ENCODE results near the gene UBAP1L. TPM values are rescaled to one million over a fixed set of nuclear protein-coding genes. Genes with fewer than 3 reads are reported as not detected.
"Not testable (repeated sequence)": the region's sequence is repeated elsewhere in the genome, so short reads cannot be mapped to it uniquely, and the experiment has no call there.

The UBAP1L gene
- 1 to 10 TPM; 5.2 to 6.3 TPM for total RNA-seq

DNA sequence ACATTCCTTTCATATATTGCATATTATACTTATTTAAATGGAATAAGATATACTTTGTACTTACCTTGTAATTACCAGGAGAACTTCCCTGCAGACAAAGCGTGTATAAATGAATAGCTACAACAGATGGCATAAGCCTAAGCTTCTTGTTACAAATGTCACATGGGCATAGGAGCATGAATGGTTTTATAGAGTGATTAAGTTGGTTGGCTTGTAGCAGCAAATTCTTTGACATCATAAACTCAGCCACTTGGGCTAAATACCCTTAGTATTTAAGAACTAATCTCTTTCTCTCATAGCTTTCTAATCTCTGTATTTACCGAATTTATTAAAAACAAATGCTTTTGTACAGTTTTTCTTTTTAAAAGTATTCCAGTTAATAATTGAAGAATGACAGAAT, at the start of gene UBAP1L:
Gene UBAP1L (minus strand): TSS at position 115 of the 400 bp plus-strand sequence. CDS start 8,985 bp downstream, outside the sequence.
- H3K9me3 Mint-ChIP-seq, result no peaks in the 10 kb centered on the region
- no peak within 1 kb of the TSS for H3K27ac Mint-ChIP-seq
- no peak for DNase-seq
- ATAC-seq (replicated peaks in 1 of 2), result no peak
- no peaks in the 10 kb centered on the region for H3K4me1 Mint-ChIP-seq (ENCODE audit: low read depth)
- no peaks in the 10 kb centered on the region for H3K27me3 Mint-ChIP-seq (ENCODE audit: low read depth)
- peaks cover 5 to 24% of the 10 kb centered on the region in 2 donors for H3K36me3 Mint-ChIP-seq (ENCODE audit: insufficient read depth in 2 of 2)
- no peak within 1 kb of the TSS for H3K4me3 Mint-ChIP-seq

- DNase-seq (no peak), ATAC-seq (replicated peaks in 1 of 2) (no peak)
- H3K36me3 Mint-ChIP-seq (ENCODE audit: insufficient read depth in 2 of 2), result no peaks in the 10 kb centered on the region
- no peaks in the 10 kb centered on the region for H3K27me3 Mint-ChIP-seq (ENCODE audit: low read depth)
- H3K9me3 Mint-ChIP-seq, result no peaks in the 10 kb centered on the region
- peaks cover 10% of the 10 kb centered on the region for H3K4me1 Mint-ChIP-seq (ENCODE audit: low read depth)
- H3K4me3 Mint-ChIP-seq, result no peak overlapping the region
- no peak overlapping the region for H3K27ac Mint-ChIP-seq
Measured at GRCh38 chr15:65164139-65164538, 49.1 kb upstream of the UBAP1L start.

DNA sequence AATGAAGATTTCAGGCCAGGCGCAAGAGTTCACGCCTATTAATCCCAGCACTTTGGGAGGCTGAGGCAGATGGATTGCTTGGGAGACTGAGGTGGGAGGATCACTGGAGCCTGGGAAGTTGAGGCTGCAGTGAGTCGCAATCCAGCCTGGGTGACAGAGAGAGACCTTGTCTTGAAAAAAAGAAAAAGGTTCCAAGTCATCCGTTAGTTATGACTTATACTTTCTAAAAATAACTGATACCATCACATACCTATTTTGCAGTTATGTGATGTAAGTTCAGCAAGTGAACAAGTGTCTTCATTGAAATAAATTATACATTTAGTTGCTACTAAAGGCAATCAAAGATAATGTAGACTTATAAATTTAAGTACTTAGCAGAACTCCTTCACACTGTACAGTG, 48.0 kb upstream of the UBAP1L start:
- Mint-ChIP-seq H3K27ac (no peak overlapping the region), H3K4me3 (no peak overlapping the region), H3K27me3 (ENCODE audit: low read depth) (no peaks in the 10 kb centered on the region), H3K36me3 (ENCODE audit: insufficient read depth in 2 of 2) (no peaks in the 10 kb centered on the region), H3K4me1 (ENCODE audit: low read depth) (peaks cover 9% of the 10 kb centered on the region), H3K9me3 (no peaks in the 10 kb centered on the region)
- ATAC-seq (replicated peaks in 1 of 2), result no peak
- no peak for DNase-seq

DNA sequence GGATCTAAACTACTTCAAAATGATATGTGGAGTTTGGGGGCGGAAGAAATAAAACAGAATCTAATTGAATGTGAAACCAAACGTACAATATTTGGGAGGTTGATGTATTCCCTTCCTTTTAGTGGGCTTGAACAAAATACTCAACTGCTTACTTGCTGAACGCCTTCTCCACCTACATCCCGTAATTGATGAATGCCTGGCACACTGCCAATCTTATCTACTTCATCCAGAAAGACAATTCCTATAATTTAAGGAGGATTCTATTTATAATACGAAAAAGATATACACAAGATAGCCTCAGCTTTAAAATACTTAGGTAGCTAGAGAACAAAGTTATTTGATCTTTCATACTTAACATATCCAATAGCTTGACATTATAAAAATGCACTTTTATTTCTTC, 41.7 kb upstream of the UBAP1L start:
- no peaks in the 10 kb centered on the region for H3K4me1 Mint-ChIP-seq (ENCODE audit: low read depth)
- H3K27me3 Mint-ChIP-seq (ENCODE audit: low read depth), result no peaks in the 10 kb centered on the region
- H3K36me3 Mint-ChIP-seq (ENCODE audit: insufficient read depth in 2 of 2), result peaks cover 8 to 26% of the 10 kb centered on the region in 2 donors
- no peak overlapping the region for H3K4me3 Mint-ChIP-seq
- ATAC-seq (replicated peaks in 1 of 2), result no peak
- DNase-seq, result no peak
- H3K9me3 Mint-ChIP-seq, result no peaks in the 10 kb centered on the region
- no peak overlapping the region for H3K27ac Mint-ChIP-seq

GRCh38 chr15:65154720-65155119, 39.7 kb upstream of the UBAP1L start:
- Mint-ChIP-seq H3K27ac (no peak overlapping the region), H3K36me3 (ENCODE audit: insufficient read depth in 2 of 2) (peaks cover 8 to 31% of the 10 kb centered on the region in 2 donors), H3K4me3 (no peak overlapping the region), H3K9me3 (no peaks in the 10 kb centered on the region), H3K4me1 (ENCODE audit: low read depth) (no peaks in the 10 kb centered on the region), H3K27me3 (ENCODE audit: low read depth) (no peaks in the 10 kb centered on the region)
- DNase-seq (no peak), ATAC-seq (replicated peaks in 1 of 2) (no peak)

DNA sequence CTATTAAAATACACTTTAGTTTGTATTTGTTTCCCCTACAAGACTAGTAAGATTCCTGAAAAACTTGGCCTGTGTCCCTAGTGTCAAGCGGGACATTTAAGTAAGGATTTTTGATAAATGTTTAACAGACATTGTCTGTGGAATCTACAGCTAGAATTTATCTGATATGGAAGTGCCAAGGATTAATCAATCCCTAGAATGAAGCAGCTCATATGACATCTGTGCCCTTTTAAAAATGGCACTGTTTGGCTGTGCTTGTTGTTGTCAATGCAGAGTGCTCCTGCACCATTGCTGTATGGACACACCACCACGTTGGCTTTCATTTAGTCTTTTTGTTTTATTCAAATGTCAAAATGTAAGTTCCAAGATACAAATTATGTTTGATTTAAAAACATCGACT, 32.9 kb upstream of the UBAP1L start:
- Mint-ChIP-seq H3K27me3 (ENCODE audit: low read depth) (no peaks in the 10 kb centered on the region), H3K4me3 (no peak overlapping the region), H3K9me3 (no peaks in the 10 kb centered on the region), H3K36me3 (ENCODE audit: insufficient read depth in 2 of 2) (peaks cover 2 to 7% of the 10 kb centered on the region in 2 donors), H3K27ac (no peak overlapping the region), H3K4me1 (ENCODE audit: low read depth) (no peaks in the 10 kb centered on the region)
- no peak for DNase-seq
- ATAC-seq (replicated peaks in 1 of 2), result no peak

- DNase-seq (no peak), ATAC-seq (replicated peaks in 1 of 2) (no peak)
- no peak overlapping the region for H3K27ac Mint-ChIP-seq
- H3K36me3 Mint-ChIP-seq (ENCODE audit: insufficient read depth in 2 of 2), result peaks cover 0 to 3% of the 10 kb centered on the region in 2 donors
- H3K4me3 Mint-ChIP-seq, result no peak overlapping the region
- no peaks in the 10 kb centered on the region for H3K27me3 Mint-ChIP-seq (ENCODE audit: low read depth)
- no peaks in the 10 kb centered on the region for H3K9me3 Mint-ChIP-seq
- H3K4me1 Mint-ChIP-seq (ENCODE audit: low read depth), result no peaks in the 10 kb centered on the region
Measured at GRCh38 chr15:65146438-65146837, 31.4 kb upstream of the UBAP1L start.

GRCh38 chr15:65138631-65139030, 23.6 kb upstream of the UBAP1L start:
- peaks cover 11% of the 10 kb centered on the region for H3K4me1 Mint-ChIP-seq (ENCODE audit: low read depth)
- not testable (repeated sequence) for ATAC-seq (replicated peaks in 1 of 2); H3K36me3 Mint-ChIP-seq (ENCODE audit: insufficient read depth in 2 of 2); H3K27me3 Mint-ChIP-seq (ENCODE audit: low read depth); H3K9me3 Mint-ChIP-seq; DNase-seq; H3K4me3 Mint-ChIP-seq; H3K27ac Mint-ChIP-seq

DNA sequence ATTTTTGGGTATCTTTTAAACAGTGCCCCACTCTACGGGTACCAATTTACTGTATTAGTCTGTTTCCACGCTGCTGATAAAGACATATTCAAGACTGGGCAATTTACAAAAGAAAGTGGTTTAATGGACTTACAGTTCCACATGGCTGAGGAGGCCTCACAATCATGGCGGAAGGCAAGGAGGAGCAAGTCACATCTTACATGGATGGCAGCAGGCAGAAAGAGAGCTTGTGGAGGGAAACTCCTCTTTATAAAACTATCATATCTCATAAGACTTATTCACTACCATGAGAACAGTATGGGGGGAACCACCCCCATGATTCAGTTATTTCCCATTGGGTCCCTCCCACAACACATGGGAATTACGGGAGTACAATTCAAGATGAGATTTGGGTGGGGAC, 22.9 kb upstream of the UBAP1L start:
- Mint-ChIP-seq H3K4me1 (ENCODE audit: low read depth) (peaks cover 11% of the 10 kb centered on the region), H3K36me3 (ENCODE audit: insufficient read depth in 2 of 2) (peaks cover 6 to 11% of the 10 kb centered on the region in 2 donors)
- not testable (repeated sequence) for ATAC-seq (replicated peaks in 1 of 2); H3K9me3 Mint-ChIP-seq; H3K4me3 Mint-ChIP-seq; DNase-seq; H3K27ac Mint-ChIP-seq; H3K27me3 Mint-ChIP-seq (ENCODE audit: low read depth)

GRCh38 chr15:65137089-65137488, 22.1 kb upstream of the UBAP1L start:
- not testable (repeated sequence) for DNase-seq; H3K4me3 Mint-ChIP-seq; H3K27ac Mint-ChIP-seq; ATAC-seq (replicated peaks in 1 of 2); H3K9me3 Mint-ChIP-seq; H3K27me3 Mint-ChIP-seq (ENCODE audit: low read depth)
- Mint-ChIP-seq H3K36me3 (ENCODE audit: insufficient read depth in 2 of 2) (peaks cover 9 to 11% of the 10 kb centered on the region in 2 donors), H3K4me1 (ENCODE audit: low read depth) (peaks cover 15% of the 10 kb centered on the region)

- Mint-ChIP-seq H3K27ac (peak overlapping the region; percentile 81), H3K4me1 (ENCODE audit: low read depth) (peaks cover 28% of the 10 kb centered on the region), H3K36me3 (ENCODE audit: insufficient read depth in 2 of 2) (peaks cover 9 to 11% of the 10 kb centered on the region in 2 donors), H3K9me3 (peaks cover 3 to 5% of the 10 kb centered on the region in 2 donors), H3K27me3 (ENCODE audit: low read depth) (no peaks in the 10 kb centered on the region), H3K4me3 (peak overlapping the region; percentile 98 to 99)
- no peak for ATAC-seq (replicated peaks in 1 of 2)
- no peak for DNase-seq
Measured at GRCh38 chr15:65134538-65134937, 19.5 kb upstream of the UBAP1L start.

DNA sequence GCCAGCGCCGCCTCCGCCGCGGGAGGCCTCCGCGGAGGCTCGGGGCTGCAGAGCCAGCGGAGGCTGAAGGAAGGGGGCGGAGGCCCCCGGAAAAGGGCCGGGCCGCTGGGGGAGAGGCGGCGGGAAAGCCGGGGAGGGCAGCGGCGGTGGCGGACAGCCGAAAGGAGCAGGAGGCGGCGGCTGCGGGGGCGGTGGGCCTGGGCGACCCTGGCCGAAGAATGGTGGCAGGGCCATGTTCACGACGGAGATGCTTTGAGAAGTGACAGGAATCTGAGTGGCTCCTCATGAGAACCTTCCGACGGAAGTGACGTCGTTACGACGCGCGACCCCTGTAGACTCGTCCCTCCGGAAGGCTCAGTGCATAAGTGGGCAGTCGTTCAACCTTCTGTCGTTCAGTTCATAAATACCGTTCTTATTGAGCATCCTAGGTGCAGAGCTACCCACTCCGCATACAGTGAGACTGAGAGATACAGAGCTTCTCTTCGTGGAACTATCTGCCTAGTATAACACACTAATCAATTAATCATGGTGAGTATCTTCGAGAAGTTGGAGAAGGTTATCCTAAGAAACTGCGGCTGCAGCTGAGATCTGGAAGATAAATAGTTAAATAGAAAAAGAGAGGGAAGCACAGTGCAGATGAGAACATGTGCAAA, 18.7 kb upstream of the UBAP1L start, which contains the start of gene PDCD7:
Gene PDCD7 (minus strand): TSS at position 261 of the 653 bp plus-strand sequence. CDS start 27 bp downstream, at position 234.
- H3K9me3 Mint-ChIP-seq, result peaks cover 3 to 5% of the 10 kb centered on the region in 2 donors
- H3K36me3 Mint-ChIP-seq (ENCODE audit: insufficient read depth in 2 of 2), result peaks cover 9 to 15% of the 10 kb centered on the region in 2 donors
- ATAC-seq (replicated peaks in 1 of 2), result peak; percentile 96 to 98

DNA sequence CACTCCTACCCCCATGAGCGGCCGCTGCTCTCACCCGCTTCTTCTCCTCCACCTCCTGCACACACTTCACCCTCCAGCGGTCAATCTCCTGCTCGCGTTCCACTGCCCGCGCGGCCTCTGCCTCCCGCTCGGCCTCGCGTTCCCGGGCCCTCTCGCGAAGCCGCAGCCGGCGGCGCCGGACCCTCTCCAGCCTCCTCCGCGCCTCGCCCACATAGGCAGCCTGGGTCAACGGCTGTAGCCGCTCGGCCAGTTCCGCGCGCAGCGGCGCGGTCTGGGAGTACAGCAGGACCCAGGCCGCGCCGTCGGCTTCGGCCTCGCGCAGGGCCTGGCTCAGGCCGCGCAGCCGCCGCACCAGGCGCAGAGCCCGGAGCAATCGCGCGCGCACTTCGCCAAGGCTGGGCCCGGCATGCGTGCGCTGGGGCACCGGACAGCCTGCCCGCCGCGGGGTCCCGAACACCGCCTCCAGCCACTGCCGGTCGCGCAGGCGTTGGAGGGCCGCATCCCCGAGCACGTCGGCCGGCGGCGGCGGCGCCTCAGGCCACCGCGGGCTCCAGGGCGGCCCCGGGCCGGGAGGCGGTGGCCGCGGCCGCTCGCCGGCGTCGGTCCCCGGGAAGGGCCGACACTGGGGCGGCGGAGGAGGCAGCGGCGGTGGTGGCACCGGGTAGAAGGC, 18.0 kb upstream of the UBAP1L start:
- Mint-ChIP-seq H3K4me3 (peak overlapping the region; percentile 89 to 92), H3K36me3 (ENCODE audit: insufficient read depth in 2 of 2) (peaks cover 11 to 17% of the 10 kb centered on the region in 2 donors), H3K27me3 (ENCODE audit: low read depth) (no peaks in the 10 kb centered on the region), H3K27ac (peak overlapping the region; percentile 65), H3K4me1 (ENCODE audit: low read depth) (peaks cover 28% of the 10 kb centered on the region), H3K9me3 (peaks cover 3 to 5% of the 10 kb centered on the region in 2 donors)
- DNase-seq, result peak; percentile 26 to 35
- peak; percentile 53 to 55 for ATAC-seq (replicated peaks in 1 of 2)

More for the DNA sequence above, 18.7 kb upstream of the UBAP1L start, which contains the start of gene PDCD7:
- Mint-ChIP-seq H3K4me1 (ENCODE audit: low read depth) (peaks cover 28% of the 10 kb centered on the region), H3K4me3 (peak within 1 kb of the TSS; percentile 98 to 99), H3K27ac (peak within 1 kb of the TSS; percentile 92), H3K27me3 (ENCODE audit: low read depth) (no peaks in the 10 kb centered on the region)
- DNase-seq, result peak; percentile 84 to 87
